Measurements from ENCODE around the gene CRELD1. TPM values are rescaled to one million over a fixed set of nuclear protein-coding genes. Genes with fewer than 3 reads are reported as not detected.

CRELD1 gene
- total and polyA plus RNA-seq, 9 of the 15 experiments (the other 6 are each of a cell fraction or from before 2014, with no cell fraction given): 3.3 to 25.8 (median 16.5) TPM

DNA sequence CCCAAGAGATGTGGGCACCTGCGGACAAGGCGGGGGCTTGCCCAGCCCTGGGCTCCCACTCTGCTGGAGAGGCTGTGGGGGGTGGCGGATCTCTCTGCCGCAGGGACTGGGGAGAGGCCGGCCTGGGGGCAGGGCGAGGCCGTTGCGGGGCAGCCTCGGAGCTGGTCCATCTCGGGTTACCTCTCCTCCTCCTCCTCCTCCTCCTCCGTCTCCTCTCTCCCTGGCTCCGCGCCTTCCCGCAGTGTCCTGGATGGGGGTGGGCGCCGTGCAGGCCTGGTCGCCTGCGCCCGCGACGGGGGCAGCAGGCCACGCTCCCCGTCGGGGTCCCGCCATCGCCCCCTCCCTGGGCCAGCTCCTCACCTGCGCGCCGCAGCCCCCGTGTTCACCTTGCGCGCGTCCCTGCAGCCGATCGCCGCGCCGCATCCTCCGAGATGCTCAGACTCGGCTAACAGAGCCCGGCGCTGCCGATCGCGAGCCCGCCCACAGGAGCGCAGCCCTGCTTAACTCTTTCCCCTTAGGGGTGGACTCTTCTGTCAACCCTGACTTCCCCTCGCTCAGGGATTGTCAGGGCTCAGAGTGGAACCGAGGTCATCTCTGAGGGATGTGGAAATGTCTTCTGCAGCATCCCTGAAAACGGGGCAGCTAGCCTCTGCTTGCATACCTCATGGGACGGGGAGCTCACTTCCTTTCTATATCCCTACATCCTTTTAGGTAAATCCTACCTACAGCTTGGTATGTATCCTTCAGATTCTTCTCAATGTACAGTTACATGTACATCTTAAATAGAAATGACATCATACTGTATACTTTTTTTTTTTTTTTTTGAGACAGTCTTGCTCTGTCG is 18.6 kb downstream of the CRELD1 start, which contains the start of gene PRRT3 (continued):
- TF ChIP-seq, protein P1, sequence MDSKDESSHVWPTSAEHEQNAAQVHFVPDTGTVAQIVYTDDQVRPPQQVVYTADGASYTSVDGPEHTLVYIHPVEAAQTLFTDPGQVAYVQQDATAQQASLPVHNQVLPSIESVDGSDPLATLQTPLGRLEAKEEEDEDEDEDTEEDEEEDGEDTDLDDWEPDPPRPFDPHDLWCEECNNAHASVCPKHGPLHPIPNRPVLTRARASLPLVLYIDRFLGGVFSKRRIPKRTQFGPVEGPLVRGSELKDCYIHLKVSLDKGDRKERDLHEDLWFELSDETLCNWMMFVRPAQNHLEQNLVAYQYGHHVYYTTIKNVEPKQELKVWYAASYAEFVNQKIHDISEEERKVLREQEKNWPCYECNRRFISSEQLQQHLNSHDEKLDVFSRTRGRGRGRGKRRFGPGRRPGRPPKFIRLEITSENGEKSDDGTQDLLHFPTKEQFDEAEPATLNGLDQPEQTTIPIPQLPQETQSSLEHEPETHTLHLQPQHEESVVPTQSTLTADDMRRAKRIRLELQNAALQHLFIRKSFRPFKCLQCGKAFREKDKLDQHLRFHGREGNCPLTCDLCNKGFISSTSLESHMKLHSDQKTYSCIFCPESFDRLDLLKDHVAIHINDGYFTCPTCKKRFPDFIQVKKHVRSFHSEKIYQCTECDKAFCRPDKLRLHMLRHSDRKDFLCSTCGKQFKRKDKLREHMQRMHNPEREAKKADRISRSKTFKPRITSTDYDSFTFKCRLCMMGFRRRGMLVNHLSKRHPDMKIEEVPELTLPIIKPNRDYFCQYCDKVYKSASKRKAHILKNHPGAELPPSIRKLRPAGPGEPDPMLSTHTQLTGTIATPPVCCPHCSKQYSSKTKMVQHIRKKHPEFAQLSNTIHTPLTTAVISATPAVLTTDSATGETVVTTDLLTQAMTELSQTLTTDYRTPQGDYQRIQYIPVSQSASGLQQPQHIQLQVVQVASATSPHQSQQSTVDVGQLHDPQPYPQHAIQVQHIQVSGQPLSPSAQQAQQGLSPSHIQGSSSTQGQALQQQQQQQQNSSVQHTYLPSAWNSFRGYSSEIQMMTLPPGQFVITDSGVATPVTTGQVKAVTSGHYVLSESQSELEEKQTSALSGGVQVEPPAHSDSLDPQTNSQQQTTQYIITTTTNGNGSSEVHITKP (IDR thresholded peaks at IDR 0.05; ENCODE audit: partially characterized antibody): peak; percentile 90
- TF ChIP-seq CTBP1 (IDR thresholded peaks at IDR 0.05; ENCODE audit: borderline replicate concordance): peak; percentile 99
- TF ChIP-seq HDAC2 (IDR thresholded peaks at IDR 0.05): peak; percentile 99
- TF ChIP-seq FOXA3 (CRISPR knock-in tag; conservative IDR thresholded peaks at IDR 0.05 in 1 of 2, IDR thresholded peaks at IDR 0.05 in 1 of 2): no peak
- TF ChIP-seq, protein P2, sequence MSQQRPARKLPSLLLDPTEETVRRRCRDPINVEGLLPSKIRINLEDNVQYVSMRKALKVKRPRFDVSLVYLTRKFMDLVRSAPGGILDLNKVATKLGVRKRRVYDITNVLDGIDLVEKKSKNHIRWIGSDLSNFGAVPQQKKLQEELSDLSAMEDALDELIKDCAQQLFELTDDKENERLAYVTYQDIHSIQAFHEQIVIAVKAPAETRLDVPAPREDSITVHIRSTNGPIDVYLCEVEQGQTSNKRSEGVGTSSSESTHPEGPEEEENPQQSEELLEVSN (IDR thresholded peaks at IDR 0.05; ENCODE audit: borderline replicate concordance in 1 of 2, extremely low read depth in 1 of 2, insufficient read depth in 1 of 2, insufficient read length in 1 of 2, low read depth in 1 of 2, low read length in 1 of 2, poor library complexity in 1 of 2, severe bottlenecking in 1 of 2): no peak
- TF ChIP-seq, protein P3, sequence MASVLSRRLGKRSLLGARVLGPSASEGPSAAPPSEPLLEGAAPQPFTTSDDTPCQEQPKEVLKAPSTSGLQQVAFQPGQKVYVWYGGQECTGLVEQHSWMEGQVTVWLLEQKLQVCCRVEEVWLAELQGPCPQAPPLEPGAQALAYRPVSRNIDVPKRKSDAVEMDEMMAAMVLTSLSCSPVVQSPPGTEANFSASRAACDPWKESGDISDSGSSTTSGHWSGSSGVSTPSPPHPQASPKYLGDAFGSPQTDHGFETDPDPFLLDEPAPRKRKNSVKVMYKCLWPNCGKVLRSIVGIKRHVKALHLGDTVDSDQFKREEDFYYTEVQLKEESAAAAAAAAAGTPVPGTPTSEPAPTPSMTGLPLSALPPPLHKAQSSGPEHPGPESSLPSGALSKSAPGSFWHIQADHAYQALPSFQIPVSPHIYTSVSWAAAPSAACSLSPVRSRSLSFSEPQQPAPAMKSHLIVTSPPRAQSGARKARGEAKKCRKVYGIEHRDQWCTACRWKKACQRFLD (CRISPR knock-in tag; IDR thresholded peaks at IDR 0.05): no peak
- 0 out of 2 replicates have a peak, but pooled peaks have one; percentile 37 for TF ChIP-seq FOXP1 (CRISPR knock-in tag; IDR thresholded peaks at IDR 0.05)
- no peak for TF ChIP-seq KLF6 (CRISPR knock-in tag; IDR thresholded peaks at IDR 0.05; ENCODE audit: borderline replicate concordance)
- TF ChIP-seq MEIS2 (IDR thresholded peaks at IDR 0.05; ENCODE audit: partially characterized antibody): peak; percentile 15
- TF ChIP-seq, protein P4, sequence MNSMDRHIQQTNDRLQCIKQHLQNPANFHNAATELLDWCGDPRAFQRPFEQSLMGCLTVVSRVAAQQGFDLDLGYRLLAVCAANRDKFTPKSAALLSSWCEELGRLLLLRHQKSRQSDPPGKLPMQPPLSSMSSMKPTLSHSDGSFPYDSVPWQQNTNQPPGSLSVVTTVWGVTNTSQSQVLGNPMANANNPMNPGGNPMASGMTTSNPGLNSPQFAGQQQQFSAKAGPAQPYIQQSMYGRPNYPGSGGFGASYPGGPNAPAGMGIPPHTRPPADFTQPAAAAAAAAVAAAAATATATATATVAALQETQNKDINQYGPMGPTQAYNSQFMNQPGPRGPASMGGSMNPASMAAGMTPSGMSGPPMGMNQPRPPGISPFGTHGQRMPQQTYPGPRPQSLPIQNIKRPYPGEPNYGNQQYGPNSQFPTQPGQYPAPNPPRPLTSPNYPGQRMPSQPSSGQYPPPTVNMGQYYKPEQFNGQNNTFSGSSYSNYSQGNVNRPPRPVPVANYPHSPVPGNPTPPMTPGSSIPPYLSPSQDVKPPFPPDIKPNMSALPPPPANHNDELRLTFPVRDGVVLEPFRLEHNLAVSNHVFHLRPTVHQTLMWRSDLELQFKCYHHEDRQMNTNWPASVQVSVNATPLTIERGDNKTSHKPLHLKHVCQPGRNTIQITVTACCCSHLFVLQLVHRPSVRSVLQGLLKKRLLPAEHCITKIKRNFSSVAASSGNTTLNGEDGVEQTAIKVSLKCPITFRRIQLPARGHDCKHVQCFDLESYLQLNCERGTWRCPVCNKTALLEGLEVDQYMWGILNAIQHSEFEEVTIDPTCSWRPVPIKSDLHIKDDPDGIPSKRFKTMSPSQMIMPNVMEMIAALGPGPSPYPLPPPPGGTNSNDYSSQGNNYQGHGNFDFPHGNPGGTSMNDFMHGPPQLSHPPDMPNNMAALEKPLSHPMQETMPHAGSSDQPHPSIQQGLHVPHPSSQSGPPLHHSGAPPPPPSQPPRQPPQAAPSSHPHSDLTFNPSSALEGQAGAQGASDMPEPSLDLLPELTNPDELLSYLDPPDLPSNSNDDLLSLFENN (IDR thresholded peaks at IDR 0.05; ENCODE audit: low read depth in 2 of 2, low read length in 2 of 2): peak in 1 of 2 experiments; percentile 86; a peak in 2 of 4 replicates
- no peak for TF ChIP-seq ZNF41 (CRISPR knock-in tag; conservative IDR thresholded peaks at IDR 0.05)
- 0 out of 2 replicates have a peak, but pooled peaks have one; percentile 14 for TF ChIP-seq ZKSCAN1 (IDR thresholded peaks at IDR 0.05; ENCODE audit: low read depth, low read length)
- no peak for TF ChIP-seq ZNF717 (CRISPR knock-in tag; IDR thresholded peaks at IDR 0.05)
- peak; percentile 95 for TF ChIP-seq RBM25 (IDR thresholded peaks at IDR 0.05; ENCODE audit: low read depth, low read length, severe bottlenecking)
- no peak for TF ChIP-seq EP300 (IDR thresholded peaks at IDR 0.05; ENCODE audit: low read length)
- no peak for TF ChIP-seq ZNF143 (CRISPR knock-in tag; IDR thresholded peaks at IDR 0.05)
